GM18907 (cell line): Measurements from ENCODE around the gene CAV1.

Experiments
- ATAC-seq: cut with Tn5 transposase; IDR thresholded peaks from one replicate; pipeline ENCODE4 v1.9.1; 2021; ENCODE audit warnings: mild to moderate bottlenecking, moderate library complexity; ENCODE audit not compliant: unreplicated experiment

The CAV1 gene

GRCh38 chr7:116607299-116607698 lies 82.5 kb downstream of the CAV1 start:
- no peak for ATAC-seq

- ATAC-seq: no peak
These were observed 85.4 kb downstream of the CAV1 start for GRCh38 chr7:116610210-116610609.

DNA sequence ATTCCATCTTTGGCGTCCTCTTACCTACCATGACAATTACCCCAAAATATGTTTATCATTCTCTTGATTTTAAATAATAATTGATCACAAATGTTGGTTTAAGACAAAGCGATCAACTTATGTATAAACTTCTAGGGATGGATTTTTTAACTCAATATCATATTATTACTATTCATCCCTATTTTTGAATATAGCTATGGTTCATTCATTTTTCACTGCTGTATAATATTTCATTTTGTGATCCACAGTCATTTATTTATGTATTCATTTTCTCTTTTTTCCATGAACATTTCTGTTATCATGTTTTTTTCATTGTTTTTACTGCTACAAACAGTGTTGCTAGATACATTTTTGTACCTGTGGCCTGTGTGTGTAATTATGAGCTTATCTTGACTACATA lies 85.9 kb downstream of the CAV1 start:
- ATAC-seq: no peak
